Tibial nerve (tissue), 4 donors: ENCODE measurements around the gene GALNT8. TPM values are rescaled to one million over a fixed set of nuclear protein-coding genes. Genes with fewer than 3 reads are reported as not detected.

Experiments
- DNase-seq, 2 donors: peaks; one replicate each; pipeline ENCODE4 v3.0.0-alpha.2; 2019; ENCODE audit warnings: low spot score in 2 of 2
- H3K27ac ChIP-seq, 4 donors: fragments of 200-600 bp; sonication (generic) in 3 of 4; one replicate each; pipeline ENCODE4 v1.5.1; 2017 to 2019; ENCODE audit warnings: mild to moderate bottlenecking in 1 of 4
- H3K27me3 ChIP-seq, 2 donors: fragments of 200-600 bp; sonication (generic) in 1 of 2; one replicate each; pipeline versions ENCODE4 v1.5.1 to v1.6.0; 2017 to 2019
- H3K36me3 ChIP-seq, 3 donors: fragments of 200-600 bp; sonication (generic); one replicate each; pipeline ENCODE4 v1.5.1; 2018 to 2019
- H3K4me1 ChIP-seq, 4 donors: fragments of 200-600 bp; sonication (generic) in 3 of 4; one replicate each; pipeline ENCODE4 v1.5.1; 2017 to 2019
- H3K4me3 ChIP-seq, 4 donors: fragments of 200-600 bp; sonication (generic) in 3 of 4; one replicate each; pipeline ENCODE4 v1.5.1; 2017 to 2019; ENCODE audit warnings: mild to moderate bottlenecking in 1 of 4, moderate library complexity in 1 of 4
- H3K9me3 ChIP-seq, 4 donors: fragments of 200-600 bp; sonication (generic) in 3 of 4; one replicate each; pipeline ENCODE4 v1.5.1; 2017 to 2019
- EP300 ChIP-seq, 2 donors: sonication (generic); formaldehyde crosslinking; IDR thresholded peaks; one replicate each; pipeline ENCODE4 v1.6.1; 2017; ENCODE audit warnings: antibody characterized with exemption in 2 of 2, mild to moderate bottlenecking in 1 of 2
- POLR2A ChIP-seq, 2 donors: fragments of 450-650 bp; IDR thresholded peaks; one replicate each; pipeline ENCODE4 v1.6.1; 2017; ENCODE audit warnings: antibody characterized with exemption in 2 of 2, mild to moderate bottlenecking in 2 of 2, moderate library complexity in 2 of 2
- WGBS, 2 donors: methylation state at CpG; one replicate each; pipeline ENCODE4 v1.1.5; 2018; 5-methylcytosine and 5-hydroxymethylcytosine counted together
- total RNA-seq, 4 donors: library from RNA; depleted of rRNA; stranded (reverse); fragments of >200 nt; gene quantifications; one replicate each; pipeline ENCODE4 v1.1.0, GENCODE V29; 2016
- TF ChIP-seq, protein P1 (sequence below), 5 experiments: fragments of 200-600 bp in 3 of 5; fragments of 450-650 bp in 2 of 5; sonication (generic) in 3 of 5; IDR thresholded peaks; one replicate each; pipeline ENCODE4 v1.5.1; 2016 to 2019; ENCODE audit warnings: antibody characterized with exemption in 5 of 5, mild to moderate bottlenecking in 3 of 5, moderate library complexity in 2 of 5

GALNT8 gene
- total RNA-seq, 4 donors from 2014 or later = 0.44 to 3.1 (median 1.9) TPM

DNA sequence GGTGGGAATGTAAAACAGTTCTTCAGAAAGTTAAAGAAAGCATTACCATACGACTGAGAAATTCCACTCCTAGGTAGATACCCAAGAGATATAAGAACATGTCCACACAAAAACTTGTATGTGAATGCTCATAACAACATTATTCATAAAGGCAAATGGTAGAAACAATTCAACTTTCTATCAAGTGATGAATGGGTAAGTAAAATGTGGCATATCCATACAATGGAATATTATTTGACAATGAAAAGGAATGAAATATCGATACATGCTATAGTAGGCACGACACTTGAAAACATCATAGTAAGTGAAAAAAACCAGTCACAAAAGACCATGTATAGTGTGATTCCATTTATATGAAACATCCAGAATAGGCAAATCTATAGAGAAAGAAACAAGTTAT, 71.3 kb downstream of the GALNT8 start:
- Histone ChIP-seq H3K27me3 (no peaks in the 10 kb centered on the region), H3K9me3 (no peaks in the 10 kb centered on the region), H3K36me3 (no peaks in the 10 kb centered on the region), H3K4me1 (no peaks in the 10 kb centered on the region), H3K27ac (no peak overlapping the region), H3K4me3 (no peak overlapping the region)
- TF ChIP-seq POLR2A (IDR thresholded peaks at IDR 0.05) (no peak), EP300 (IDR thresholded peaks at IDR 0.05) (no peak)
- TF ChIP-seq, protein P1, sequence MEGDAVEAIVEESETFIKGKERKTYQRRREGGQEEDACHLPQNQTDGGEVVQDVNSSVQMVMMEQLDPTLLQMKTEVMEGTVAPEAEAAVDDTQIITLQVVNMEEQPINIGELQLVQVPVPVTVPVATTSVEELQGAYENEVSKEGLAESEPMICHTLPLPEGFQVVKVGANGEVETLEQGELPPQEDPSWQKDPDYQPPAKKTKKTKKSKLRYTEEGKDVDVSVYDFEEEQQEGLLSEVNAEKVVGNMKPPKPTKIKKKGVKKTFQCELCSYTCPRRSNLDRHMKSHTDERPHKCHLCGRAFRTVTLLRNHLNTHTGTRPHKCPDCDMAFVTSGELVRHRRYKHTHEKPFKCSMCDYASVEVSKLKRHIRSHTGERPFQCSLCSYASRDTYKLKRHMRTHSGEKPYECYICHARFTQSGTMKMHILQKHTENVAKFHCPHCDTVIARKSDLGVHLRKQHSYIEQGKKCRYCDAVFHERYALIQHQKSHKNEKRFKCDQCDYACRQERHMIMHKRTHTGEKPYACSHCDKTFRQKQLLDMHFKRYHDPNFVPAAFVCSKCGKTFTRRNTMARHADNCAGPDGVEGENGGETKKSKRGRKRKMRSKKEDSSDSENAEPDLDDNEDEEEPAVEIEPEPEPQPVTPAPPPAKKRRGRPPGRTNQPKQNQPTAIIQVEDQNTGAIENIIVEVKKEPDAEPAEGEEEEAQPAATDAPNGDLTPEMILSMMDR (IDR thresholded peaks at IDR 0.05) = no peak
- 93 to 96% methylated on average over 3 of the region's 3 CpGs for WGBS, 2 donors
- no peak for DNase-seq

DNA sequence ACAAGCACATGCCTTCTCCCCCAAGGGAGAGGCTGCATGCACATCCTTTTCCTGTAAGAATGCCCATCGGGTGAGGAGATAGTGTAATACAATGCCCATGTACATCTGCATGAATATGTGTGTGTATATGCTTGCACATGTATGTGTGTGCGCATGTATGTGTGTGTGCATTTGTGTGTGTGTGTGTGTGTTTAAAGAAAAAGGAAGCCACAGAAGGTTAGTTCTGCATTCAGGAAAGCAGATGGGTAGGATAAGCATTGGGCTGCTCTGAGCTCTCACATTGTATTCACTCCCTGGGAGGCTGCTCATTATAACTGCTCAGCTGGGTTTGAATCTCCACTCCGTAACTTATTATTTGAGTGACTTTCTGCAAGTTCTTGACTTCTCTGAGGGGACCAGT, 74.3 kb downstream of the GALNT8 start:
- Histone ChIP-seq H3K27me3 (no peaks in the 10 kb centered on the region), H3K27ac (no peak overlapping the region), H3K9me3 (no peaks in the 10 kb centered on the region), H3K4me1 (no peaks in the 10 kb centered on the region), H3K36me3 (no peaks in the 10 kb centered on the region), H3K4me3 (no peak overlapping the region)
- DNase-seq = no peak
- TF ChIP-seq, protein P1 (IDR thresholded peaks at IDR 0.05) = no peak
- TF ChIP-seq POLR2A (IDR thresholded peaks at IDR 0.05) (no peak), EP300 (IDR thresholded peaks at IDR 0.05) (no peak)
- 79 to 80% methylated on average over 3 of the region's 3 CpGs for WGBS, 2 donors

DNA sequence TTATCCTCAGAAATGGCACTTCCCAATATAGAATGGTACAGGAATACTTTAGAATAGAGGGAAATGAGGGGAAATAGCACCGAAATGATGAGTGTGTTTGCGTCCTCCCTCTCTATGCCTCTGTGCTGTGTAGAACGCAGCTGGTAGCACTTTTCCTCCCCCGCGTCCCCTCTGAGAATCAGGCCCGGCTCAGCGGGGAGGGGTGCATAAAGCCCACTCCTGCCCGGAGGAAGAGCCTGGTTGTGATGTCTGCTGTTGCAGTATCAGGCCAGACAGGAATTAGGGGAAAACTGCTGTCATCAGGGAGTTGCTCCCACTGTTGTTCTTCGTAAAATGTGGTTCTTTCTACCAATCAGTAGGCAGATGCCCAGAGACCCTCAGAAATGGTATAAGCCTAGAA, 76.0 kb downstream of the GALNT8 start:
- DNase-seq = no peak
- no peak overlapping the region for H3K27ac ChIP-seq
- H3K4me3 ChIP-seq = no peak overlapping the region
- H3K36me3 ChIP-seq = no peaks in the 10 kb centered on the region
- no peaks in the 10 kb centered on the region for H3K27me3 ChIP-seq
- TF ChIP-seq POLR2A (IDR thresholded peaks at IDR 0.05) = no peak
- TF ChIP-seq, protein P1 (IDR thresholded peaks at IDR 0.05) = no peak
- TF ChIP-seq EP300 (IDR thresholded peaks at IDR 0.05) = no peak
- no peaks in the 10 kb centered on the region for H3K4me1 ChIP-seq
- WGBS, 2 donors = 55 to 59% methylated on average over 9 of the region's 9 CpGs
- no peaks in the 10 kb centered on the region for H3K9me3 ChIP-seq

DNA sequence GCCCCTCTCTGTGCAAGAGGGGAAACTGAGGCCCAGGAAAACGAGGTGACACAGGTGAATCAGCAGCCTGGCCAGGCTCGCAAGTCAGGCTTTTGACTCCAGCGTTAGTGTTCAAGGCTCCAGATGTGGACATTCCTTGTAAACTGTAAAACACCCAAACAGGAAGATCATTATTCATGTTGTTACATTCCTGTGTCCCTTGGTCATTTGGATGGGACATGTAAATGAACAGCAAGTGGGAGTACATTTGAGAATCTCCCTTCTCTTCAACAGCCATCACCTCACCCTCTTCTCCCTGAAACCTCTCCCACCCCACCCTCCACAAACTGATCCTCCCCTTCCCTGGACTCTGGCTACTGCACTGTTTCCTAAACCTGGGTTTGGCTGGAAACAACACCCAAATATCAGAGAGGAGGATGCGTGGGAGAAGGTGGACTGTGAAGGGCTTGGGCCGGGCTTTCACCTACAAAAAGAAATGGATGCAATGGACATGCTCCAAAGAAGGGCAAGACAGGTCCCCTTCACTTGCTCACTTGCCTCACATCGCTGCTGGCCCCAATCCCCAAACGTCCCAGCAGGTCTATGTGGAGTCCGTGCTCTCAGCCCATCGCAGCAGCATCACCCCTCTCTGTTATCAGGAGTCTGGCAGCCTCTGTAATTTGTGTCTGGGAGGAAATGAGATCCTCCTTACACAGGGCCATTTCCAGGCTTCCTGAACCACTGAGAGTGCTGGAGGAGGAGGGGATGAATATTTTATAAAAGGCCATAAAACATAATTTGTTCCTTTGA, 76.7 kb downstream of the GALNT8 start:
- H3K4me3 ChIP-seq = no peak overlapping the region
- H3K27me3 ChIP-seq = no peaks in the 10 kb centered on the region
- no peak for DNase-seq
- H3K4me1 ChIP-seq = no peaks in the 10 kb centered on the region
- no peaks in the 10 kb centered on the region for H3K9me3 ChIP-seq
- WGBS, 2 donors = 41 to 55% methylated on average over 9 of the region's 9 CpGs
- TF ChIP-seq POLR2A (IDR thresholded peaks at IDR 0.05) = no peak
- no peak for TF ChIP-seq EP300 (IDR thresholded peaks at IDR 0.05)
- TF ChIP-seq, protein P1 (IDR thresholded peaks at IDR 0.05) = no peak
- no peaks in the 10 kb centered on the region for H3K36me3 ChIP-seq
- no peak overlapping the region for H3K27ac ChIP-seq

DNA sequence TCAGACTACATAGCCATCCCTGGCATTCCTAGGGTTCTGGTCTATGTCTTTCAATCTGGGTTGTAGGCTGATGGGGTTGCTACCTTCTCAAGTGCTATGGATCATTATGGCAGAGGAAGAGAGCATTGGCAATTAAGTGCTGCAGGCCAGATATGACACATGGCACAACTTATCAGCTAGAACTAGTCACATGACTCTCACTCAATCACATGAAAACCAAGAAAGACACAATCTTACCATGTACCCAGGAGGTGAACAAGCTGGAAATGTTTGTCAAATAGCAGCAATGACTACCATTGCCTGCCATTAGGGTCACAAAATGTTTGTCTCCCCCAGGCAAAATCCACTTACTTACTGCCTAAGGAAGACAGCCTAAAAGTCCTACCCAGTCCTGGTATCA, 80.4 kb downstream of the GALNT8 start:
- no peak overlapping the region for H3K27ac ChIP-seq
- no peaks in the 10 kb centered on the region for H3K9me3 ChIP-seq
- no peaks in the 10 kb centered on the region for H3K36me3 ChIP-seq
- H3K4me3 ChIP-seq = no peak overlapping the region
- no peak for TF ChIP-seq POLR2A (IDR thresholded peaks at IDR 0.05)
- TF ChIP-seq, protein P1 (IDR thresholded peaks at IDR 0.05) = no peak
- no peak for TF ChIP-seq EP300 (IDR thresholded peaks at IDR 0.05)
- DNase-seq = no peak
- H3K4me1 ChIP-seq = no peaks in the 10 kb centered on the region
- no peaks in the 10 kb centered on the region for H3K27me3 ChIP-seq
